GM12891 (cell line): ENCODE data around the gene PPP2R5A.

Experiments used
- POLR2A ChIP-seq: IDR thresholded peaks from 2 replicates; pipeline ENCODE4 v1.6.1; 2011; ENCODE audit warnings: low read depth, low read length, control low read depth
- POLR2AphosphoS5 ChIP-seq: IDR thresholded peaks from 2 replicates; pipeline ENCODE4 v1.6.1; 2011; ENCODE audit warnings: low read depth, low read length, control low read depth
- SPI1 ChIP-seq: IDR thresholded peaks from 2 replicates; pipeline ENCODE4 v1.6.1; 2011; ENCODE audit warnings: low read depth, low read length, control low read depth

DNA sequence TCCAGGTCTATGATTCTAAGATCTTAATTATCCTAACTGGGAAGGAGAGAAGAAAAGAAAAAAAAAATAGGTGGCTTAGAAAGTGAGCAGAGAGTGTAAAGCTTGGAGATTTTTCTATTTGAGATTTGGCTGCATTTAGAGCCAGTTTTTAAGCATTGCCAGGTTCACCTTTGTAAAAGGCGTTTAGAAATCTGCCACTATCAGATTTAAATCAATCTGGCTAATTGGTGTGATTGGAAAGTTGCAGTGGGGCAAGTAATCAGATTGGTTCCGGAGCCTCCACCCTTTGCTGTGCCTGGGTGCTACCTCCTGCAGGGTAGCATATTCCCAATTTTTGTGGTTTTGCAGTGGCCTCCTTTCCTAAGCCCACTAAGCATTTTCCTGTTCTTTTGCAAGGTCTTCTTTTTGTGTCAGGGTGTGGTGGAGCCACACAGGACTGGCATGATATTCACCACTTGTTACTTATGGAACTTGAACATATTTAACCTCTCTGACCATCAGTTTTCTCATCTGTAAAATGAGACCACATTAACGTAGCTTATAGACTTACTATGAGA lies 48.5 kb upstream of the PPP2R5A start:
- TF ChIP-seq POLR2AphosphoS5 (no peak), POLR2A (no peak), SPI1 (no peak)
